ENCODE results near the gene ZEB2.
A peak's percentile ranks its signal among the peaks of the same experiment; 100 is the strongest.

Gene ZEB2

GRCh38 chr2:144407262-144407661 lies 112.7 kb downstream of the ZEB2 start:
- Histone ChIP-seq H3K9ac (ENCODE audit: low read depth, low read length) (no peak overlapping the region), H3K4me3 (ENCODE audit: low read length) (no peak overlapping the region), H3K4me1 (ENCODE audit: control insufficient read depth, insufficient read depth, low read length) (peaks cover 40% of the 10 kb centered on the region), H3K4me2 (ENCODE audit: low read length) (no peak overlapping the region), H3K27me3 (ENCODE audit: control insufficient read depth, insufficient read depth, low read length) (no peaks in the 10 kb centered on the region), H3K36me3 (ENCODE audit: insufficient read depth, low read length) (peaks cover 18% of the 10 kb centered on the region), H3K9me3 (replicated peaks; ENCODE audit: low read length) (no peaks in the 10 kb centered on the region)

DNA sequence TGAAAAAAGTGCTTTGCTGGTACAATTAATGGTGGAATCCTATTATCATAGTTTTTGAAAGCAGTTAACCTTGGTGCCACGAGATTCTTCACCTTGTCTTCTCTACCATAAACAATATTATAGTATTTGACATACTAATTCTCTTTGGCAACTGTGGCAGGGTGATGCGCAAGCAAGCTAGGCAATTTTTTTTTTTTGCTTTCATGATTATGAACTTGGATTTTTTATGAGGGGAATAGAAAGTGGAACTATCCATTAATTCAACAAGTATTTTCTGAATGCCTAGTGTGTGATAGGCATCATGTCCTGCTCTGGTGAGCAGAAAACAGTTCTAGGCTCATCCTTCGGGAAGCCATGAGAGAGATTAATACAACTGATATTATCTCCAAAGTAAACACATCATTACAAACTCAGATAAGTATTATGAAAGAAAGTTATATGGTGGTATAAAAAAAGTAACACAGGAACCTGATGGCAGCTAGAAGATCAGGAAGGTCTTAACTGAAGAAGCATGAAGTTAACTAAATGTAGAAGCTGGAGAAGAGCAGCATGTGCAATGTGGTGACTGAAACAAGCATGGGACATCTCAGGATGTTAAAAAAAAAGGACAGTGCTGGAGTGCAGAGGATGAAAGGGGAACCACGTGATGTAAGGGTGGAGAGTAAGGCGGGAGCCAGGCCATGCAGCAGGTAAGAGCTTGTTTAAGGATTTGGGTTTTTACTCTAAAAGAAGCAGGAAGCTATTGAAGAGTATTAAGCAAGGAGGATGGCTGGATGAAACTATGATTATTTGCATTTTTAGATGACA lies 113.7 kb downstream of the ZEB2 start:
- H3K4me1 ChIP-seq (ENCODE audit: control insufficient read depth, insufficient read depth, low read length), result peaks cover 45% of the 10 kb centered on the region
- H3K4me2 ChIP-seq (ENCODE audit: low read length), result peak overlapping the region; percentile 43
- peak overlapping the region; percentile 54 for H3K9ac ChIP-seq (ENCODE audit: low read depth, low read length)

GRCh38 chr2:144405321-144405720 lies 114.6 kb downstream of the ZEB2 start:
- Histone ChIP-seq H3K4me3 (ENCODE audit: low read length) (no peak overlapping the region), H3K27me3 (ENCODE audit: control insufficient read depth, insufficient read depth, low read length) (no peaks in the 10 kb centered on the region), H3K4me2 (ENCODE audit: low read length) (peak overlapping the region; percentile 43), H3K9ac (ENCODE audit: low read depth, low read length) (peak overlapping the region; percentile 54), H3K36me3 (ENCODE audit: insufficient read depth, low read length) (peaks cover 24% of the 10 kb centered on the region), H3K9me3 (replicated peaks; ENCODE audit: low read length) (no peaks in the 10 kb centered on the region), H3K4me1 (ENCODE audit: control insufficient read depth, insufficient read depth, low read length) (peaks cover 45% of the 10 kb centered on the region)

More for the DNA sequence above, 113.7 kb downstream of the ZEB2 start:
- no peaks in the 10 kb centered on the region for H3K27me3 ChIP-seq (ENCODE audit: control insufficient read depth, insufficient read depth, low read length)
- H3K4me3 ChIP-seq (ENCODE audit: low read length), result no peak overlapping the region
- no peaks in the 10 kb centered on the region for H3K9me3 ChIP-seq (replicated peaks; ENCODE audit: low read length)
- H3K36me3 ChIP-seq (ENCODE audit: insufficient read depth, low read length), result peaks cover 16% of the 10 kb centered on the region

GRCh38 chr2:144404586-144405314 lies 115.2 kb downstream of the ZEB2 start:
- H3K4me2 ChIP-seq (ENCODE audit: low read length), result peak overlapping the region; percentile 75
- no peaks in the 10 kb centered on the region for H3K9me3 ChIP-seq (replicated peaks; ENCODE audit: low read length)
- H3K27me3 ChIP-seq (ENCODE audit: control insufficient read depth, insufficient read depth, low read length), result no peaks in the 10 kb centered on the region
- peaks cover 29% of the 10 kb centered on the region for H3K36me3 ChIP-seq (ENCODE audit: insufficient read depth, low read length)
- peak overlapping the region; percentile 71 for H3K9ac ChIP-seq (ENCODE audit: low read depth, low read length)
- peaks cover 45% of the 10 kb centered on the region for H3K4me1 ChIP-seq (ENCODE audit: control insufficient read depth, insufficient read depth, low read length)
- H3K4me3 ChIP-seq (ENCODE audit: low read length), result peak overlapping the region; percentile 21

GRCh38 chr2:144403933-144404332 lies 116.0 kb downstream of the ZEB2 start:
- Histone ChIP-seq H3K27me3 (ENCODE audit: control insufficient read depth, insufficient read depth, low read length) (no peaks in the 10 kb centered on the region), H3K9ac (ENCODE audit: low read depth, low read length) (peak overlapping the region; percentile 71), H3K36me3 (ENCODE audit: insufficient read depth, low read length) (peaks cover 38% of the 10 kb centered on the region), H3K4me3 (ENCODE audit: low read length) (peak overlapping the region; percentile 61), H3K9me3 (replicated peaks; ENCODE audit: low read length) (no peaks in the 10 kb centered on the region), H3K4me1 (ENCODE audit: control insufficient read depth, insufficient read depth, low read length) (peaks cover 45% of the 10 kb centered on the region), H3K4me2 (ENCODE audit: low read length) (peak overlapping the region; percentile 75)

GRCh38 chr2:144402251-144402650 lies 117.7 kb downstream of the ZEB2 start:
- Histone ChIP-seq H3K4me2 (ENCODE audit: low read length) (peak overlapping the region; percentile 39), H3K36me3 (ENCODE audit: insufficient read depth, low read length) (peaks cover 43% of the 10 kb centered on the region), H3K9ac (ENCODE audit: low read depth, low read length) (peak overlapping the region; percentile 71), H3K27me3 (ENCODE audit: control insufficient read depth, insufficient read depth, low read length) (no peaks in the 10 kb centered on the region), H3K4me1 (ENCODE audit: control insufficient read depth, insufficient read depth, low read length) (peaks cover 45% of the 10 kb centered on the region), H3K9me3 (replicated peaks; ENCODE audit: low read length) (no peaks in the 10 kb centered on the region), H3K4me3 (ENCODE audit: low read length) (peak overlapping the region; percentile 43)

DNA sequence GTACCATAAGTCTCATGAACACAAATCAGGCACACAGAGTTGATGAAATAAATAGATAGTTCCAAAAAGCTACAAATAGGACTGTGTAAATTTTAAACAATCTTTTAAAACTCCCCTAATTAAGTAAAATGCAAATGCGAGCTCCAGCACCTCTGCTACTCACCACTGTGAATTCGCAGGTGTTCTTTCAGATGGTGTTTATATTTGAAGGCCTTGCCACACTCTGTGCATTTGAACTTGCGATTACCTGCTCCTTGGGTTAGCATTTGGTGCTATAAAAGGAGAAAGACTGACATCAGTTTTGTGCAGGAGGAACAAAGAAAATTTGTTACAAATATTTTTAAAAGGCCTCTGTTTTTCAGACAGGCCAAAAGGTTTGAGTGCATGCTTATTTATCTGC lies 118.9 kb downstream of the ZEB2 start:
- Histone ChIP-seq H3K4me3 (ENCODE audit: low read length) (no peak overlapping the region), H3K36me3 (ENCODE audit: insufficient read depth, low read length) (peaks cover 53% of the 10 kb centered on the region), H3K9ac (ENCODE audit: low read depth, low read length) (no peak overlapping the region)

GRCh38 chr2:144396318-144396717 lies 123.6 kb downstream of the ZEB2 start:
- H3K4me2 ChIP-seq (ENCODE audit: low read length), result no peak overlapping the region
- no peaks in the 10 kb centered on the region for H3K4me1 ChIP-seq (ENCODE audit: control insufficient read depth, insufficient read depth, low read length)
- peaks cover 90% of the 10 kb centered on the region for H3K36me3 ChIP-seq (ENCODE audit: insufficient read depth, low read length)
- H3K27me3 ChIP-seq (ENCODE audit: control insufficient read depth, insufficient read depth, low read length), result no peaks in the 10 kb centered on the region
- no peak overlapping the region for H3K4me3 ChIP-seq (ENCODE audit: low read length)
- no peaks in the 10 kb centered on the region for H3K9me3 ChIP-seq (replicated peaks; ENCODE audit: low read length)
- H3K9ac ChIP-seq (ENCODE audit: low read depth, low read length), result no peak overlapping the region

More for the DNA sequence above, 118.9 kb downstream of the ZEB2 start:
- Histone ChIP-seq H3K4me1 (ENCODE audit: control insufficient read depth, insufficient read depth, low read length) (peaks cover 38% of the 10 kb centered on the region), H3K4me2 (ENCODE audit: low read length) (no peak overlapping the region), H3K9me3 (replicated peaks; ENCODE audit: low read length) (no peaks in the 10 kb centered on the region), H3K27me3 (ENCODE audit: control insufficient read depth, insufficient read depth, low read length) (no peaks in the 10 kb centered on the region)

- H3K4me1 ChIP-seq (ENCODE audit: control insufficient read depth, insufficient read depth, low read length), result no peaks in the 10 kb centered on the region
- no peak overlapping the region for H3K9ac ChIP-seq (ENCODE audit: low read depth, low read length)
- H3K36me3 ChIP-seq (ENCODE audit: insufficient read depth, low read length), result peaks cover 62% of the 10 kb centered on the region
- H3K27me3 ChIP-seq (ENCODE audit: control insufficient read depth, insufficient read depth, low read length), result no peaks in the 10 kb centered on the region
- H3K9me3 ChIP-seq (replicated peaks; ENCODE audit: low read length), result no peaks in the 10 kb centered on the region
- H3K4me2 ChIP-seq (ENCODE audit: low read length), result no peak overlapping the region
- no peak overlapping the region for H3K4me3 ChIP-seq (ENCODE audit: low read length)
Observed at GRCh38 chr2:144390424-144391020, 129.4 kb downstream of the ZEB2 start.

DNA sequence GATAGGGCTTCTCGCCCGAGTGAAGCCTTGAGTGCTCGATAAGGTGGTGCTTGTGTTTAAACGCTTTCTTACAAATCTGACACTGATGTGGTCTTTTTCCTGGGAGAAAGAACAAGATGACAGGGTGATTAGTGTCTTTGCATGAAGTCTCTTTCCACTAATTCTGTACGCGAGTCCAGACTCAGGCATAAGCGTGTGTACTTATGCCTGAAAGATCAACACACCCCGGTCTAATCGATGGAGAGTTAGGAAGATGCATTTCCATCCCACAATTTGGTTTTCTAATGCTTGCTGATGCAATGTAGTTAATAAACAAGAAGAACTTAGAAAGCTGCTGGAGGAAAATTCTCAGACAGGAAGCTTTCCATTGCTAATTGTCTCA lies 130.0 kb downstream of the ZEB2 start:
- Histone ChIP-seq H3K4me2 (ENCODE audit: low read length) (no peak overlapping the region), H3K4me1 (ENCODE audit: control insufficient read depth, insufficient read depth, low read length) (no peaks in the 10 kb centered on the region), H3K9ac (ENCODE audit: low read depth, low read length) (no peak overlapping the region), H3K9me3 (replicated peaks; ENCODE audit: low read length) (no peaks in the 10 kb centered on the region), H3K27me3 (ENCODE audit: control insufficient read depth, insufficient read depth, low read length) (no peaks in the 10 kb centered on the region), H3K4me3 (ENCODE audit: low read length) (no peak overlapping the region), H3K36me3 (ENCODE audit: insufficient read depth, low read length) (peaks cover 56% of the 10 kb centered on the region)

- peaks cover 51% of the 10 kb centered on the region for H3K36me3 ChIP-seq (ENCODE audit: insufficient read depth, low read length)
- H3K9ac ChIP-seq (ENCODE audit: low read depth, low read length), result no peak overlapping the region
Observed at GRCh38 chr2:144389151-144389929, 130.6 kb downstream of the ZEB2 start.

More at GRCh38 chr2:144389151-144389929, 130.6 kb downstream of the ZEB2 start:
- H3K9me3 ChIP-seq (replicated peaks; ENCODE audit: low read length), result no peaks in the 10 kb centered on the region
- no peak overlapping the region for H3K4me3 ChIP-seq (ENCODE audit: low read length)
- no peaks in the 10 kb centered on the region for H3K4me1 ChIP-seq (ENCODE audit: control insufficient read depth, insufficient read depth, low read length)
- no peak overlapping the region for H3K4me2 ChIP-seq (ENCODE audit: low read length)
- no peaks in the 10 kb centered on the region for H3K27me3 ChIP-seq (ENCODE audit: control insufficient read depth, insufficient read depth, low read length)
